Measurements from ENCODE around the gene NOD2.

GRCh38 chr16:50751528-50751927 lies 58.1 kb downstream of the NOD2 start:
- TF ChIP-seq CTCF (IDR thresholded peaks at IDR 0.05) (no peak), POLR2A (IDR thresholded peaks at IDR 0.05) (no peak)

Data from thyroid gland (tissue), 4 donors.